ENCODE results near the gene SNTB2. TPM values are rescaled to one million over a fixed set of nuclear protein-coding genes. Genes with fewer than 3 reads are reported as not detected.
A peak's percentile ranks its signal among the peaks of the same experiment; 100 is the strongest.

Gene SNTB2
- polyA plus RNA-seq, 3 donors, result 1.2 to 6.0 (median 5.0) TPM

DNA sequence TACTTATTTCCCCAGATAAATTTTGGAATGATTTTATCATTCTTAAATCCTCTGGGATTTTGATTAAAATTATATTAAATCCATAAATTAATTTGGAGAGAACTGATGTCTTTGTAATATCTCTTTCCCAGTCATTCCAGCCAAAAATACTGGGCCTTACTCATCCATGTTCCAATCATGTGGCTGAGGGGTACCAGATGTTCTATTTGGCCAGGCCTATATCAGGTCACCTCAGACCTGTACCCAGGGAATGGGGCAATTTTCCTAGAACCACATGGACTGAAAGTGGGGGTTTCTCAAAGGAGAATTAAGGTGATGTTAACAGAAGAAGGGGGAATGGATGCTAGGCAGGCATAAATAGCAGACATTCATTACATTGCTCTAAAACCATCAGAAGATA lies 7.5 kb downstream of the SNTB2 start:
- H3K9ac ChIP-seq (ENCODE audit: insufficient read depth, low read length, poor library complexity, severe bottlenecking), result no peak overlapping the region
- peak overlapping the region in 1 of 2 donors; percentile 36 for H3K4me3 Mint-ChIP-seq
- H3K27ac Mint-ChIP-seq, result no peak overlapping the region
- H3K4me1 ChIP-seq (ENCODE audit: control insufficient read depth in 1 of 2, insufficient read depth in 2 of 2, low read length in 2 of 2), result peaks cover 11 to 12% of the 10 kb centered on the region in 2 donors
- no peaks in the 10 kb centered on the region for H3K36me3 ChIP-seq (replicated peaks in 1 of 2; ENCODE audit: control insufficient read depth in 1 of 2, insufficient read depth in 2 of 2, low read length in 2 of 2)
- H3K9me3 ChIP-seq (replicated peaks in 1 of 2; ENCODE audit: control insufficient read depth in 1 of 2, insufficient read depth in 1 of 2, low read length in 2 of 2), result no peaks in the 10 kb centered on the region
- peaks cover 64% of the 10 kb centered on the region for H4K20me1 ChIP-seq (ENCODE audit: insufficient read depth, low read length)
- H3K79me2 ChIP-seq (ENCODE audit: insufficient read depth, low read length), result no peaks in the 10 kb centered on the region
- no peak overlapping the region for H2AFZ ChIP-seq (ENCODE audit: insufficient read depth, low read depth, low read length, poor library complexity, severe bottlenecking)
- H3K4me2 ChIP-seq (replicated peaks; ENCODE audit: extremely low read depth, low read length, poor library complexity, severe bottlenecking), result no peak overlapping the region
- peaks cover 13 to 16% of the 10 kb centered on the region in 2 donors for H3K27me3 ChIP-seq (ENCODE audit: control insufficient read depth in 2 of 2, insufficient read depth in 2 of 2, low read length in 2 of 2)
- H3K4me3 ChIP-seq (replicated peaks in 1 of 3; ENCODE audit: low read depth in 2 of 3, low read length in 3 of 3), result no peak overlapping the region
- TF ChIP-seq, protein P1, sequence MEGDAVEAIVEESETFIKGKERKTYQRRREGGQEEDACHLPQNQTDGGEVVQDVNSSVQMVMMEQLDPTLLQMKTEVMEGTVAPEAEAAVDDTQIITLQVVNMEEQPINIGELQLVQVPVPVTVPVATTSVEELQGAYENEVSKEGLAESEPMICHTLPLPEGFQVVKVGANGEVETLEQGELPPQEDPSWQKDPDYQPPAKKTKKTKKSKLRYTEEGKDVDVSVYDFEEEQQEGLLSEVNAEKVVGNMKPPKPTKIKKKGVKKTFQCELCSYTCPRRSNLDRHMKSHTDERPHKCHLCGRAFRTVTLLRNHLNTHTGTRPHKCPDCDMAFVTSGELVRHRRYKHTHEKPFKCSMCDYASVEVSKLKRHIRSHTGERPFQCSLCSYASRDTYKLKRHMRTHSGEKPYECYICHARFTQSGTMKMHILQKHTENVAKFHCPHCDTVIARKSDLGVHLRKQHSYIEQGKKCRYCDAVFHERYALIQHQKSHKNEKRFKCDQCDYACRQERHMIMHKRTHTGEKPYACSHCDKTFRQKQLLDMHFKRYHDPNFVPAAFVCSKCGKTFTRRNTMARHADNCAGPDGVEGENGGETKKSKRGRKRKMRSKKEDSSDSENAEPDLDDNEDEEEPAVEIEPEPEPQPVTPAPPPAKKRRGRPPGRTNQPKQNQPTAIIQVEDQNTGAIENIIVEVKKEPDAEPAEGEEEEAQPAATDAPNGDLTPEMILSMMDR (IDR thresholded peaks at IDR 0.05), result no peak
- no peaks in the 10 kb centered on the region for H3K36me3 Mint-ChIP-seq
- peaks cover 0 to 3% (median 0%) of the 10 kb centered on the region in 7 donors for H3K9me3 Mint-ChIP-seq
- no peak overlapping the region for H3K27ac ChIP-seq (ENCODE audit: low read depth in 1 of 2, low read length in 2 of 2)
- intact Hi-C loops (cut with micrococcal nuclease), result no loop called here
- DNase-seq, result no peak
- H3K4me1 Mint-ChIP-seq, result peaks cover 15% of the 10 kb centered on the region
- H3K27me3 Mint-ChIP-seq (ENCODE audit: low read depth in 3 of 3), result peaks cover 12 to 54% (median 19%) of the 10 kb centered on the region in 3 donors

DNA sequence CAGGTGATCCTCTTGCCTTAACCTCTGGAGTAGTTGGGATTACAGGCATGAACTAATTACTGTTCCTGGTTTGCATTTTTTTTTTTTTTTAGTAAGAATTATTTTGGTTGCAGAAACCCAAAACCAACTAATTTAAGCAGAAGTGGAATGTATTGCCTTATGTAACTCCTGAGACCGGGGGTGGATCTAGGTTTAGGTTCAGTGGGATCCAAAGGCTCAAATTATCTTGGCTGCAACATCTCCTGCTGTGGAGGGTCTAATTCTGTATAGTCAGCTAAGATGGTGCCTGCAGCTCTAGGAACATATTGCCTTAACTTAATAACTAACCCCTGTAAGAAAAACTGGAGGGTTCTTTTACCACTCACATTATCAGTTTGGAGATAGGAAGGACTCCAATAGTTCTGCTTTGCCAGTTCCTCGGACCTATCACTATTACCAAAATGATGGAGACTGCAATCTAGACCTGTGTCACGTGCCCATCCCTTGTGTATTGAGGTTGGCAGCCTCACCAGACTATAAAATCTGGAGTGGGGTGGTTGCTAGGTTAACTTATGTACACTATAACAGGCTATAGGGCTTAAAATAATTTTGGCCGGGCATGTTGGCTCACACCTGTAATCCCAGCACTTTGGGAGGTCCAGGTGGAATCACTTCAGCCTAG lies 8.5 kb downstream of the SNTB2 start:
- H3K27me3 ChIP-seq (ENCODE audit: control insufficient read depth in 2 of 2, insufficient read depth in 2 of 2, low read length in 2 of 2), result peaks cover 6 to 9% of the 10 kb centered on the region in 2 donors
- no peak for DNase-seq
- no peak overlapping the region for H2AFZ ChIP-seq (ENCODE audit: insufficient read depth, low read depth, low read length, poor library complexity, severe bottlenecking)
- H3K36me3 ChIP-seq (replicated peaks in 1 of 2; ENCODE audit: control insufficient read depth in 1 of 2, insufficient read depth in 2 of 2, low read length in 2 of 2), result no peaks in the 10 kb centered on the region
- no peak overlapping the region for H3K4me3 ChIP-seq (replicated peaks in 1 of 3; ENCODE audit: low read depth in 2 of 3, low read length in 3 of 3)
- Mint-ChIP-seq H3K27ac (peak overlapping the region in 1 of 7 donors; percentile 35), H3K4me1 (peaks cover 12% of the 10 kb centered on the region), H3K27me3 (ENCODE audit: low read depth in 3 of 3) (peaks cover 10 to 47% (median 18%) of the 10 kb centered on the region in 3 donors), H3K36me3 (no peaks in the 10 kb centered on the region), H3K4me3 (no peak overlapping the region), H3K9me3 (peaks cover 0 to 3% (median 0%) of the 10 kb centered on the region in 7 donors)
- no peaks in the 10 kb centered on the region for H3K79me2 ChIP-seq (ENCODE audit: insufficient read depth, low read length)
- H3K4me1 ChIP-seq (ENCODE audit: control insufficient read depth in 1 of 2, insufficient read depth in 2 of 2, low read length in 2 of 2), result peaks cover 5 to 6% of the 10 kb centered on the region in 2 donors
- WGBS (ENCODE audit: insufficient coverage), result 100% methylated on average over 1 of the region's 4 CpGs
- H3K9me3 ChIP-seq (replicated peaks in 1 of 2; ENCODE audit: control insufficient read depth in 1 of 2, insufficient read depth in 1 of 2, low read length in 2 of 2), result no peaks in the 10 kb centered on the region
- H3K9ac ChIP-seq (ENCODE audit: insufficient read depth, low read length, poor library complexity, severe bottlenecking), result no peak overlapping the region
- H4K20me1 ChIP-seq (ENCODE audit: insufficient read depth, low read length), result peaks cover 54% of the 10 kb centered on the region
- H3K27ac ChIP-seq (ENCODE audit: low read depth in 1 of 2, low read length in 2 of 2), result no peak overlapping the region
- H3K4me2 ChIP-seq (replicated peaks; ENCODE audit: extremely low read depth, low read length, poor library complexity, severe bottlenecking), result no peak overlapping the region
- intact Hi-C loops (cut with micrococcal nuclease), result no loop called here
- TF ChIP-seq, protein P1 (IDR thresholded peaks at IDR 0.05), result no peak
